Mesendoderm (in vitro differentiated cells): ENCODE results near the gene PROP1.
"Not testable (repeated sequence)": the region's sequence is repeated elsewhere in the genome, so short reads cannot be mapped to it uniquely, and the experiment has no call there.

Experiments used
- DNase-seq: peaks from one replicate; pipeline ENCODE4 v3.0.0; 2013
- H2AK5ac ChIP-seq: 2 replicates; pipeline ENCODE4 v1.6.1; 2013; ENCODE audit warnings: low read length, inconsistent platforms
- H2BK120ac ChIP-seq: 2 replicates; pipeline ENCODE4 v1.6.1; 2013; ENCODE audit warnings: low read depth, mild to moderate bottlenecking, low read length, moderate library complexity, mixed read lengths
- H2BK15ac ChIP-seq: replicated peaks from 2 replicates; pipeline ENCODE4 v1.6.1; 2013; ENCODE audit warnings: low read depth, mild to moderate bottlenecking, moderate library complexity
- H2BK5ac ChIP-seq: 2 replicates; pipeline ENCODE4 v1.6.1; 2013; ENCODE audit warnings: low read length, inconsistent platforms
- H3K18ac ChIP-seq: 2 replicates; pipeline ENCODE4 v1.6.1; 2013; ENCODE audit warnings: mild to moderate bottlenecking, low read length, mixed read lengths
- H3K23ac ChIP-seq: one replicate; pipeline ENCODE4 v1.6.1; 2013; ENCODE audit warnings: low read length
- H3K27ac ChIP-seq: 2 replicates; pipeline ENCODE4 v1.5.1; 2013; ENCODE audit warnings: low read depth, mild to moderate bottlenecking, inconsistent platforms, low read length, moderate library complexity
- H3K27me3 ChIP-seq: 2 replicates; pipeline ENCODE4 v1.6.1; 2013; ENCODE audit warnings: low read length, control low read depth, mild to moderate bottlenecking, inconsistent platforms; ENCODE audit not compliant: insufficient read depth, poor library complexity
- H3K36me3 ChIP-seq: 2 replicates; pipeline ENCODE4 v1.6.1; 2013; ENCODE audit warnings: low read length, inconsistent platforms; ENCODE audit not compliant: control insufficient read depth, insufficient read depth
- H3K4ac ChIP-seq: one replicate; pipeline ENCODE4 v1.6.1; 2013; ENCODE audit warnings: low read depth, mild to moderate bottlenecking, low read length, moderate library complexity
- H3K4me1 ChIP-seq: 2 replicates; pipeline ENCODE4 v1.6.1; 2013; ENCODE audit warnings: low read depth, low read length, inconsistent platforms; ENCODE audit not compliant: control insufficient read depth
- H3K4me2 ChIP-seq: 2 replicates; pipeline ENCODE4 v1.6.1; 2013; ENCODE audit warnings: low read length
- H3K4me3 ChIP-seq: 2 replicates; pipeline ENCODE4 v1.5.1; 2013; ENCODE audit warnings: mild to moderate bottlenecking, low read length
- H3K56ac ChIP-seq: one replicate; pipeline ENCODE4 v1.6.1; 2013; ENCODE audit warnings: low read length
- H3K79me1 ChIP-seq: 2 replicates; pipeline ENCODE4 v1.6.1; 2013; ENCODE audit warnings: low read length, inconsistent platforms
- H3K79me2 ChIP-seq: 2 replicates; pipeline ENCODE4 v1.6.1; 2013; ENCODE audit warnings: mild to moderate bottlenecking, low read length; ENCODE audit not compliant: control insufficient read depth, insufficient read depth
- H3K9ac ChIP-seq: 2 replicates; pipeline ENCODE4 v1.6.1; 2013; ENCODE audit warnings: low read length, inconsistent platforms
- H4K5ac ChIP-seq: one replicate; pipeline ENCODE4 v1.6.1; 2013; ENCODE audit warnings: low read length
- H4K8ac ChIP-seq: one replicate; pipeline ENCODE4 v1.6.1; 2013; ENCODE audit warnings: low read depth, mild to moderate bottlenecking, control low read depth, low read length, moderate library complexity
- WGBS: extraction: QIAGEN DNeasy Blood & Tissue Kit; methylation state at CpG from one replicate; pipeline ENCODE4 v1.1.7; 2013; ENCODE audit warnings: low lambda C conversion rate, missing lambda C conversion rate; ENCODE audit not compliant: insufficient coverage; ENCODE audit errors: extremely low coverage; 5-methylcytosine and 5-hydroxymethylcytosine counted together

PROP1 gene

DNA sequence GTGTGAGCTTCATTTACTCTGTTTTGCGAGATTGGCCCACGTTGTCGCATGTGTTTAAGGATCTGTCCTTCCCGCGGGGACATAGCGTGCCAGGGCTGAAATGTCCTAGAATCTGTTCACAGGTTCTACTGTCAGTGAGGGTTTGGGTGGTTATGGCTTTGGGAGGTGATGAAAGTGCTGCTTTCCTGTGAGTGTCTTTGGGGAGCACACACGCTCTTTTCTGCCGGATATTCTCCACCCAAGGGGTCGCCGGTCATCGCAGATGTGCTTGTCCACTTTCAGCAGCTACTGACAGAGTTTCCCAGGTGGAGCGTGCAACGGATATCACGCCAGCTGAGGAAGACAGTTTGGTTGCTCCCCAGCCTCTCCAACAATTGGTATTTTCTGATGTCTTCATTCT lies 32.1 kb downstream of the PROP1 start:
- WGBS = no CpG with 5 or more reads among the region's 14 CpGs
- no peak overlapping the region for H3K4me3 ChIP-seq
- DNase-seq = no peak

DNA sequence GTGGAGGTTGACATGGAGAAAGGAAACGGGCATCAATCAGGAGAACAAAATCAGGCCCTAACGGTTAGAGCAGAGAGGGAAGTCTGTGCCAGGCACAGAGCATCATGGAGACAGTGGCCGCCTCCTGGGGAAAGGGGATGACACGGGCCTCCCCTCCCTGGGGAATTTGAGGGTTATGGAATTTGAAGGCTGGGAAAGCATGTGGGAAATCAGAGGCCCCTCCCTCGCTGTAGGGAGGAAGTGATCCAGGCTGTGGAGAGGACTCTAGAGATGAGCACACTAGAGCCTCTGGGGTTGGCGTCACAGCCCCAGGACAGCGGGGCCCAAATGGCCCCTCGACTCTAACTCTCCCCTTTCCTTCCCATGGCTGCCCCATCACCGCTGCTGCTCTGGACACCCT lies 36.7 kb downstream of the PROP1 start:
- H3K56ac ChIP-seq = no peak overlapping the region
- H4K5ac ChIP-seq = no peak overlapping the region
- H3K23ac ChIP-seq = no peak overlapping the region
- H3K4me2 ChIP-seq = no peak overlapping the region
- no peaks in the 10 kb centered on the region for H3K79me1 ChIP-seq
- no peak overlapping the region for H2AK5ac ChIP-seq
- no peaks in the 10 kb centered on the region for H3K79me2 ChIP-seq
- H3K27me3 ChIP-seq = no peaks in the 10 kb centered on the region
- no peaks in the 10 kb centered on the region for H3K4me1 ChIP-seq
- no CpG with 5 or more reads among the region's 9 CpGs for WGBS
- H3K27ac ChIP-seq = no peak overlapping the region
- H3K36me3 ChIP-seq = no peaks in the 10 kb centered on the region
- H3K9ac ChIP-seq = no peak overlapping the region
- no peak overlapping the region for H2BK15ac ChIP-seq
- H3K4me3 ChIP-seq = no peak overlapping the region
- no peak overlapping the region for H2BK5ac ChIP-seq
- no peak overlapping the region for H3K18ac ChIP-seq
- no peak overlapping the region for H4K8ac ChIP-seq
- no peak overlapping the region for H2BK120ac ChIP-seq
- DNase-seq = peak; percentile 37
- no peak overlapping the region for H3K4ac ChIP-seq

More for the DNA sequence above, 32.1 kb downstream of the PROP1 start:
- no peak overlapping the region for H3K56ac ChIP-seq
- no peaks in the 10 kb centered on the region for H3K27me3 ChIP-seq
- no peak overlapping the region for H3K27ac ChIP-seq
- H2AK5ac ChIP-seq = no peak overlapping the region
- H3K4ac ChIP-seq = no peak overlapping the region
- H3K36me3 ChIP-seq = no peaks in the 10 kb centered on the region
- H2BK120ac ChIP-seq = no peak overlapping the region
- H3K4me1 ChIP-seq = no peaks in the 10 kb centered on the region
- no peak overlapping the region for H3K23ac ChIP-seq
- no peak overlapping the region for H4K5ac ChIP-seq
- no peak overlapping the region for H2BK15ac ChIP-seq
- no peak overlapping the region for H3K18ac ChIP-seq
- H3K79me2 ChIP-seq = no peaks in the 10 kb centered on the region
- no peak overlapping the region for H2BK5ac ChIP-seq
- no peak overlapping the region for H4K8ac ChIP-seq
- H3K79me1 ChIP-seq = no peaks in the 10 kb centered on the region
- no peak overlapping the region for H3K9ac ChIP-seq
- no peak overlapping the region for H3K4me2 ChIP-seq

GRCh38 chr5:177958696-177959095 lies 37.3 kb downstream of the PROP1 start:
- no peak for DNase-seq
- Histone ChIP-seq H3K4me2 (no peak overlapping the region), H3K18ac (no peak overlapping the region), H3K56ac (no peak overlapping the region), H2AK5ac (no peak overlapping the region), H3K4ac (no peak overlapping the region), H2BK5ac (no peak overlapping the region), H3K79me2 (no peaks in the 10 kb centered on the region), H3K27me3 (no peaks in the 10 kb centered on the region), H3K79me1 (no peaks in the 10 kb centered on the region), H2BK120ac (no peak overlapping the region), H3K4me3 (no peak overlapping the region), H3K9ac (no peak overlapping the region), H3K36me3 (no peaks in the 10 kb centered on the region), H3K23ac (no peak overlapping the region), H3K27ac (no peak overlapping the region), H3K4me1 (no peaks in the 10 kb centered on the region), H4K5ac (no peak overlapping the region), H4K8ac (no peak overlapping the region), H2BK15ac (no peak overlapping the region)
- no CpG with 5 or more reads among the region's 17 CpGs for WGBS

DNA sequence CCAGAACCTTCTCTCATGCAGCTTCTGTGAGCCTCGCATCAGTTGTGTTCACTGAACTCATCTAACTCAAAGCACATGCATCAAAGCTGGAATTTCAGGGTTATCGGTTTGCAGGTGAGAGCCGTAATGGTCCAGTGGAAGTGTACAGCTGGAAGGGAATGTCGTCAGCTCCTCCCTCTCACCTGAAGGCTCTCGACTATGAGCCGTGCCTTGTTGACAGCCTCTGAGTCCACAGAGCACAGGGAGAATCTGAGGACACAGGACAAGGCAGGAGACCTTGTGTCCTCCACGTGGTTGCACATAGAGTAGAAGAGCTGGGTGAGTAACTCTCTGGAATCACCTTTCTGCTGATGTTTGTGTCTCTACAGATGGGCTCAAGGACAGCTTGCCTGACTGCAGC lies 38.8 kb downstream of the PROP1 start:
- no CpG with 5 or more reads among the region's 7 CpGs for WGBS
- H3K27me3 ChIP-seq = no peaks in the 10 kb centered on the region
- no peak for DNase-seq

GRCh38 chr5:177953101-177953500 lies 42.9 kb downstream of the PROP1 start:
- not testable (repeated sequence) for H3K23ac ChIP-seq, H3K79me1 ChIP-seq, H3K56ac ChIP-seq, H3K4ac ChIP-seq, H3K27ac ChIP-seq, H2BK15ac ChIP-seq, H3K4me3 ChIP-seq, H3K4me2 ChIP-seq, H4K8ac ChIP-seq, H3K79me2 ChIP-seq, H2BK5ac ChIP-seq, H3K4me1 ChIP-seq, H3K9ac ChIP-seq, H3K36me3 ChIP-seq, DNase-seq, H3K27me3 ChIP-seq, H3K18ac ChIP-seq, H2BK120ac ChIP-seq, H2AK5ac ChIP-seq, H4K5ac ChIP-seq
- WGBS = no CpG with 5 or more reads among the region's 11 CpGs

More for the DNA sequence above, 38.8 kb downstream of the PROP1 start:
- Histone ChIP-seq H2BK15ac (no peak overlapping the region), H4K5ac (no peak overlapping the region), H3K9ac (no peak overlapping the region), H4K8ac (no peak overlapping the region), H3K23ac (no peak overlapping the region), H2BK5ac (no peak overlapping the region), H3K36me3 (no peaks in the 10 kb centered on the region), H3K18ac (no peak overlapping the region), H3K4ac (no peak overlapping the region), H2AK5ac (no peak overlapping the region), H3K56ac (no peak overlapping the region), H2BK120ac (no peak overlapping the region), H3K79me2 (no peaks in the 10 kb centered on the region), H3K4me1 (no peaks in the 10 kb centered on the region), H3K4me2 (no peak overlapping the region), H3K4me3 (no peak overlapping the region), H3K27ac (no peak overlapping the region), H3K79me1 (no peaks in the 10 kb centered on the region)

- not testable (repeated sequence) for H3K23ac ChIP-seq, H3K36me3 ChIP-seq, H4K5ac ChIP-seq, H3K18ac ChIP-seq, H3K9ac ChIP-seq, H3K27ac ChIP-seq, H2BK15ac ChIP-seq, H3K27me3 ChIP-seq, H3K79me2 ChIP-seq, H3K4me2 ChIP-seq, H4K8ac ChIP-seq, H3K56ac ChIP-seq, H2BK5ac ChIP-seq, H2AK5ac ChIP-seq, DNase-seq, H3K4me1 ChIP-seq, H2BK120ac ChIP-seq, H3K4me3 ChIP-seq, H3K79me1 ChIP-seq, H3K4ac ChIP-seq
- WGBS = no CpG with 5 or more reads among the region's 10 CpGs
Measured at GRCh38 chr5:177949656-177950055, 46.4 kb downstream of the PROP1 start.
